ENCODE results near the gene PSMA2.

Gene PSMA2

DNA sequence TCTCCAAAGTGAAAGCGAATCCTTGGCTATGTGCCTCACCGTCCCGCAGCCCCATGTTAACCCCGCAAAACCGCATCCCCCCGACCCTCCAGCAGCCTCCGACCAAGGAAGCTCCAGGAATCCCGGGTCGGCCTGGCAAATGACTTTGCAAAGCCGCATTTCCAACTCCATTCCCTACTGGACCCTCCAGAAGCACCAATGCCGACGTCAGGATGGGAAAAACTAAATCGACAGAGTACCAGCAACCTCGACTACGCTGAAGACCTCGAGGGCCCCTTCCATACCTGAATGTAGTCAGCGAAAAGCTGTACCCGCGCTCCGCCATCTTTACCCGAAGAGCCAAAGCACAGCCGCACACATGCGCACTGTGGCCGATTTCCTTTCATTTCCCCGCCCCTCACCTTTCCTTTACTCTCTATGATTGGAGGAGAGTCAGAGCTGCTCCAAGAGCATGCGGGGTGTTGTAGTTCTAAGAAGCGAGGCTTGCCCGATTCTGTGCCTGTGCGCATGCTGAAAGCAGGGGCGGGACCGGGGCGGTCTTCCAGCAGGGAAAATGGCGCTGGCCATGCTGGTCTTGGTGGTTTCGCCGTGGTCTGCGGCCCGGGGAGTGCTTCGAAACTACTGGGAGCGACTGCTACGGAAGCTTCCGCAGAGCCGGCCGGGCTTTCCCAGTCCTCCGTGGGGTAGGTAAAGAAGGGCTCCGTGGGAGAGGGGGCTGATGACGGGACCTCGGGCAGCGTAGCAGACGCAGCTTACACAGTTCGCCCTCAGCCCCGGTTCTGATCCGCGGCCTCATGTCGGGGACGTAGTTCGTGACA lies at the start of gene PSMA2, which contains the start of gene MRPL32:
TSS of gene PSMA2 (minus strand) at position 341 of the 818 bp plus-strand sequence. CDS start at position 325, 16 bp downstream.
TSS of gene MRPL32 (plus strand) at position 543 of the 818 bp plus-strand sequence. CDS start at position 554, 11 bp downstream.
- DNase-seq (ENCODE audit: low read depth) = peak; percentile 94
- TF ChIP-seq CTCF (IDR thresholded peaks at IDR 0.05; ENCODE audit: control insufficient read depth, extremely low read depth, insufficient read depth) = no peak
- peak within 1 kb of the TSS; percentile 76 for H3K4me3 ChIP-seq (ENCODE audit: low read depth, low read length)

DNA sequence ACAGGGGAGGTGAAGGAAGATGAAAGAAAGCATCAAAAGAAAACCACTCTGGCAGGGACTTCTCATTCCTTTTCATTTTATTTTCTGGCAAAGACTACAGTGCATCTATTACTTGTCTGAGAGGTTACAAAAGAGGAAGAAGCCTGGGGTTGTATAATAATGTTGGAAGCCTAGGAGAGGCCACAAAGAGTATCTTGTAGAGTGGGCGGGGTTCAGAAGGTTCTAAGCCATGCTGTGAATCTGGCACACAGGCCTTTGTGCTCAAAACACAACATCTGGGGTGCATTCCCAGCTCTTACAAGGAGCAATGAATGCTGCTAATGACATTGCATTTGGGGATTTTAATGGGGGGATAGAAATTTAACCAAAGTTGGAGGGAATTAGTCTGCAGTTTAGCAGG lies 49.6 kb upstream of the PSMA2 start:
- DNase-seq (ENCODE audit: low read depth) = no peak
- H3K4me3 ChIP-seq (ENCODE audit: low read depth, low read length) = no peak overlapping the region
- no peak for TF ChIP-seq CTCF (IDR thresholded peaks at IDR 0.05; ENCODE audit: control insufficient read depth, extremely low read depth, insufficient read depth)

- H3K4me3 ChIP-seq (ENCODE audit: low read depth, low read length) = no peak overlapping the region
- DNase-seq (ENCODE audit: low read depth) = no peak
- no peak for TF ChIP-seq CTCF (IDR thresholded peaks at IDR 0.05; ENCODE audit: control insufficient read depth, extremely low read depth, insufficient read depth)
These were observed 48.5 kb upstream of the PSMA2 start for GRCh38 chr7:42980514-42980913.

GRCh38 chr7:42980084-42980483 lies 48.1 kb upstream of the PSMA2 start:
- no peak for DNase-seq (ENCODE audit: low read depth)
- TF ChIP-seq CTCF (IDR thresholded peaks at IDR 0.05; ENCODE audit: control insufficient read depth, extremely low read depth, insufficient read depth) = no peak
- no peak overlapping the region for H3K4me3 ChIP-seq (ENCODE audit: low read depth, low read length)

- no peak for DNase-seq (ENCODE audit: low read depth)
- H3K4me3 ChIP-seq (ENCODE audit: low read depth, low read length) = no peak overlapping the region
- no peak for TF ChIP-seq CTCF (IDR thresholded peaks at IDR 0.05; ENCODE audit: control insufficient read depth, extremely low read depth, insufficient read depth)
These were observed 46.5 kb upstream of the PSMA2 start for GRCh38 chr7:42978496-42978895.

GRCh38 chr7:42976371-42976770 lies 44.4 kb upstream of the PSMA2 start:
- DNase-seq (ENCODE audit: low read depth) = no peak
- no peak for TF ChIP-seq CTCF (IDR thresholded peaks at IDR 0.05; ENCODE audit: control insufficient read depth, extremely low read depth, insufficient read depth)
- no peak overlapping the region for H3K4me3 ChIP-seq (ENCODE audit: low read depth, low read length)

Data from LNCaP clone FGC (cell line).